Left lobe of liver (tissue), 2 donors: ENCODE measurements around the gene SLC12A9. TPM values are rescaled to one million over a fixed set of nuclear protein-coding genes. Genes with fewer than 3 reads are reported as not detected.
A peak's percentile ranks its signal among the peaks of the same experiment; 100 is the strongest.
"Not testable (repeated sequence)": the region's sequence is repeated elsewhere in the genome, so short reads cannot be mapped to it uniquely, and the experiment has no call there.

ENCODE experiments used
- ATAC-seq: fragments of 200-7000 bp; cut with Tn5 transposase; one replicate; pipeline ENCODE4 v1.9.1; 2020; ENCODE audit warnings: mild to moderate bottlenecking, moderate library complexity
- DNase-seq: peaks from one replicate; pipeline ENCODE4 v3.0.0-alpha.2; 2020; ENCODE audit warnings: low spot score
- total RNA-seq: library from RNA; stranded (reverse); gene quantifications from one replicate; pipeline ENCODE4 v1.2.1, GENCODE V29; 2021
- donor health status: DM: no; HTN: no; CAD: no; lungs with moderate emphysema.
- donor health status: DM: no; HTN: yes; CAD: no.

SLC12A9 gene
- total RNA-seq, 1 donor from 2014 or later, result 10.1 TPM

DNA sequence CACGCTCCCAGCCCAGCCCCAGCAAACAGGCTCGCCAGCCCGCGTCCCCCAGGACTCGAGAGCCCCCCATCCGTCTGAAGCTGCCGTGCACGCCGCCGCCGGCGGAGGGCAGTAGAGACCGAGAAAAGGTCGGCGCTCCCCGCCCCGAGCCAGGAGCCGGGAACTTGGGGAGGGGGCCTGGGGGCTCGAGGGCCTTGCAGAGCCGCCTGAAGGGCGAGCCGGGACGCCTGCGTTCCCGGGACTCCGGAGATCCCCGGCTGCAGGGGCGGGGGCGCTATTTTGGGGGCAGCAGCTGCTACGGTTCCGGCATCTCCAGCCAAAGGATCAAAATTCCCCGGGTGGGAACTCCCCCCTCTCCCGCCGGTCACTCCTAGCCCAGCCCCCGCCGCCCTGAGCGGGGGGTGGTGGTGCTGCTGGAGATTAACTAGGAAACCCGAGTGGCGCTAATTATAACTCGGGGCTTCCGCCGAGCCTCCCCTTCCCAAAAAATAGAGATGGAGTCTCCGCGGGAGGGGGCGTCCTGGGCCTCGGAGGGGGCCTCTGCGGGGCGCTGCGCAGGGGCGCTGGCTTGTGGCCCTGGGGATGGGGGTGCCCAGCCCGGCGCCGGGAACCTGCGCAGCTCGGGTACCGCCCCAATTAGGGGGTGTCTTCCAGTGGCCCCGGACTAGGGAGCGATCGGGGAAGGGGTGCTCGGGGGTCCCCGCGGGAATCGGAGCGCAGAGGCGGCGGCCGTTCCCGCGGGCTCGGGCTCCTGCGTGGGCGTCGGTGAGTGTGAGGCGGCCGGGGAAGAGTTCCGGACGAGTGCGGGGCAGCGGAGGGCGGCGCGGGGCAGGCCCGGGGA is 42.6 kb downstream of the SLC12A9 start:
- ATAC-seq (peak; percentile 34), DNase-seq (no peak)

DNA sequence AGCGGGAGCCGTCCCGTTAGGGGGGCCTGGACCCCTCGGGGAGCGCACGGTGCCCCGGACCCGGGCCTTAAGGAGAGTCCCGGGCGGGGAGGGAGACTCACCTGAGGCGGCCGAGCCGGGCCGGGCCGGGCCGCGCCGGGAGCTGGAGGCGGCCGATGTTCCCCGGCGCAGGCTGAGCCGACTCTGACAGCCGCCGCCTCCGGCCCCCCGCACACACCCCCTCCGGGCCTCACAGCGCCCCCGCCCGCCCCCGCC is 43.1 kb downstream of the SLC12A9 start, which contains the start of gene ACHE:
Gene ACHE, minus strand, starts transcription at position 188 of the 255 bp plus-strand sequence. CDS start 1,656 bp downstream, outside the sequence.
- DNase-seq (no peak), ATAC-seq (peak; percentile 35)

DNA sequence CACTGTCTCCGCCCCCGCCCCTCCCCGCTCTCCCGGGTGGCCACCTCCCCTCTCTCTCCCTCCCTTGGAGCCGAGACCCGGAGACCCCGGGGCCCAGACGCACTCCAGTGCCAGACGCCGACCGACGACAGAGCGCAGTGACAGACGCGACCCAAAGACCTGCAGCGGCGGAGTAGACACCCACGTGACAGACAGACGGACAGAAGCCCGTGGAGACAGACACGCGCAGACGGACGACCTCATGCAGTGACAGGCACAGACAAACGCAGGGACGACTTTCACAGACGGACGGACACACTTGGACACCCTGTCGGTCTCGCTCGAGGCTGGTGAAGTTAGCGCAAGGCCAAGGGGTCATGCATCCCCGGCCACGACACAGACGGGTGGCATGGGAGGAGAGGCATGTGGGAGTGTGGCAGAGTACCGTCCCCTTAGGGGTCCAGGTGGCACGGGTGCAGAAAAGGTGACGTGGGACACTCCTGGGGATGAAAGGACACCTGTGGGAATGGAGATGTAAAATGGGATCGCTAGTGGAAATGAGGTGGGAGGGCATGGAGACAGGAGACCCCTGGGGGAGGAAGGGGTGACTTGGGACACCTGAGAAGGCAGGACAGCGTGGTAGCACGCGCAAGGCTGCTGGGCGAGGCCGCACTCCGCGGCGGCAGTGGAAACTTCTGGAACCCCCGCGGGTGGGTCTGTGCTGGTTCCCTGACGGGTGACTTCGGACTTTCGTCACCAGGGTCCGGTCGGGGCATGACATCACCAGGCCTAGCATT is 43.6 kb downstream of the SLC12A9 start:
- DNase-seq, result peak; percentile 77

DNA sequence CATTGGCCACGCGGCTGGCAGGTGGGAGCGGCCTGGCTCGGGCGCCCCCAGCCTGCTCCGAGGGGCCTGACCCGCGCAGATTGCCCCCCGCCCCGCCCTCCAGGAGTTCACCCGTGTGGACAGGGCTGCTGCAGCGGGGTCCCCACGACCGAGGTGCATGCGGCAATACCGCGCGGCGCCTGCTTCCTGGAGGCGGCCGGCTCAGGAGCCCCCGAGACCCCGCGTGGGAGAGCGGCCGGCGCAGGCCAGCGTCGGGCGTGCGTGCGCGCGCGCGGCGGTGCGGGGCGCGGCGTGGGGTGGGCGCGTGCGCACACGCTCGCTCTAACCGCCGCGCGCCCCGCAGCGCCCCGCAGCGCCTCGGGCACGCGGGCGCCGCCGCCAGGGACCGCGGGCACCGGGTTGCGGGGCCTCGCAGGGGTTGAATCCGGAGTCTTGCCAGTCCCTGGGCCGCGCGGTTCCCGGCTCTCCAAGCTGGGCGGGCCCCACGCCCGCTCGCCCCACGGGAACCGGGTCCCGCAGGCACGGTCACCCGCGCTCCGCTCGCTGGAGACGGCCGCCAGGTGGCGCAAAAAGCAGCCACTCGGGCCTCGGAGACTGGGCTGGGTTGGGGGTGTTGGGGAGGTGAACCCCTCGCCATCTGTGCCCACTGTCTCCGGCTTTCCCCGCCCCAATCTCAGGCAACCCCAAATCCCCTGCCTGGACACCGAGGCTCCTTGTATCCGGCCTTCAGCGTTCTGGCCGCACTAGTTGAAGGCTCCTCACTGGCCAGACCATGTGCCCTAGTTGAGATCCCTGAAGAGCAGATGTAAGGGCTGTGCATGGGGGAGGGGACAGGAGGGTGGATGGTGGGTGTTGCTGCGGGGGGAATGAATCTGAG is 44.5 kb downstream of the SLC12A9 start:
- DNase-seq (no peak), ATAC-seq (peak; percentile 54)

More for the DNA sequence above, 43.6 kb downstream of the SLC12A9 start:
- peak; percentile 37 for ATAC-seq

DNA sequence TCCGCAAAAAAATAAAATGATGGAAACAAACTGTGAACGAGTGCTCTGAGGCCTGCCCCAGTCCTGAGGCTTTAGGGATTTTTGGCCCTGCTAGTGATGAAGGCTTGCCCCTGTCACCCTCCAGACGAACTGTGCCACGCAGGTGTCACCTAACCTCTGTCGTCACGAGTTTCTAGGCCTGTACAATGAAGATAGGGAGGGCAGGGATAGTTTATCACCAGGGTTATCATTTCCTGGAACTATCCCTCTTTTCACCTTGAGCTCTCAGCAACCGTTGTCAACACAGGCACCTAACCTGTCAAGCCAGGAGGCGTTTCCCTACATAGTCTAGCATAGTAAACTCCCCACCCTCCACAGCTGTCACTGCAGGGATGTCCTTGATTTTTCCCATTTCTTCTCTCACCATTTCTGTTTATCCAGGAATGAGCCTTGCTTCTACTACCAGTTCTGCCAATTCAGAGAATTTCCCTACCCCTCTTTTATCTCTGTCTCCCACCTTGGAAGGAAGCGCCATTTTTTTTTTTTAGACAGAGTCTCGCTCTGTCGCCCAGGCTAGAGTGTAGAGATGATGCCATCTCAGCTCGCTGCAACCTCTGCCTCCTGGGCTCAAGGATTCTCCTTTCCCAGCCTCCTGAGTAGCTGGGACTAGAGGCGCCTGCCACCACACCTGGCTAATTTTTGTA is 45.4 kb downstream of the SLC12A9 start:
- ATAC-seq (no peak), DNase-seq (no peak)

DNA sequence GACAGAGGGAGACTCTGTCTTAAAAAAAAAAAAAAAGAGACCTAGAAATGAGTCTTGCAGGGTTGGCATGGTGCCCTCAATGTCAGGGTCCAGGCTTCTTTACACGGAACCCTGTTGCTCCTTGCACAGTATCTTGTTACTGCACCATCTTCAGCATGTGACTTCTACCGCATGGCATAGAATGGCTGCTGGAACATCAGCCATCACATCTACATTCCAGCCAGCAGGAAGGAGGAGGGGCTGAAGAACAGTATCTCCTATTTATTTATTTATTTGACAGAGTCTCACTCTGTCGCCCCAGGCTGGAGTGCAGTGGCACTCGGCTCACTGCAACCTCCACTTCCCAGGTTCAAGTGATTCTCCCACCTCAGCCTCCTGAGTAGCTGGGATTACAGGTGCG is 46.9 kb downstream of the SLC12A9 start:
- ATAC-seq (no peak), DNase-seq (no peak)

DNA sequence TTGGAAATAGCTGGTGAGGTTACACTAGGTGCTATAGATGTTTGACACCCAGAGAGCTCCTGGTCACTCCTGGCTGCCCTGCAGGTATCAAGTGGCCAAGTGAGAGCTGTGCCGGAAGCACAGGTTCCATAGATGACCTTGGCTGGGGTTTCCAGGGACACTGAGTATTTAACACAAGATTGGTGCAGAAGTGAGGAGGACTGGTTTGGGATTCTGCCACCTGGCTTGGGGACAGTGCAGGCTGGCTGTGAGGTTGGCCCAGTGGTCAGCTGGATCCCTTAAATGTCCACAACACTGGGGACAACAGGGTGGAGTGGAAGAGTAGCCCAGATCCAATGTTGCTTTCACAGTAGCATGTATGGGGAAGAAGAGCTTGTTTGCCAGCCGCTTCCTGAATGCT is 48.5 kb downstream of the SLC12A9 start:
- ATAC-seq (peak; percentile 80), DNase-seq (peak; percentile 93)

DNA sequence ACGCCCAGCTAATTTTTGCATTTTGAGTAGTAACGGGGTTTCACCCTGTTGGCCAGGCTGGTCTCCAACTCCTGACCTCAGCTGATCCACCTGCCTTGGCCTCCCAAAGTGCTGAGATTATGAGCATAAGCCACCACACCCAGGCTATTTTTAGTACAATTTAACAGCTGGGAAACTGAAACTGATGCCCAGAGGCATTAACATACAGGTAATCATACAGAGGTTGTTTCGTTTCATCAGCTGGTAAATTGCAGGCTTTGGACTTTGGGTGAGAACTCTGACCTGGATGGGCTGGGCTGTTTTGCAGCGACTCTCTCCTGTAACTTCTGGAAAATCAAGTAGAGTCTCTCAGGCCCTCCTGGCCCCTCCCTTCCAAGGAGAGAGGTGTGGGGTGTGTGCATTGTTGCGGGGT is 49.4 kb downstream of the SLC12A9 start:
- DNase-seq, result peak; percentile 68
- peak; percentile 68 for ATAC-seq

DNA sequence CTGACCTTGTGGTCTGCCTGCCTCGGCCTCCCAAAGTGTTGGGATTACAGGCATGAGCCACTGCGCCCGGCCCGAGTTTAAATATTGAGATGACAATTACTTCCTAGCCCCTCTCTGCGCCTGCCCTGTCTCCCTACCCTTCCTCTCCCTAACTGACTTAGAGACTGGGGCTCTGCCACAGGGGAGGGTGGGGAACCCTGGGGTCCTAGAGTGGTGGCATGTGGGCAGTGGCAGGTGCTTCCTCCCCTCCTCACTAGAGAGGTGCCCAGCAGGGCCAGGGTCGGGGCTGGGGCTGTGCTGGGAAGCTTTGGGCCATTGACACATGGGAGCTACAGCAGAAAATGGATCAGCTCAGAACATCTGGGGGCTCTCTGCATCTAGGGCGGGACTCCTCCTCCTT is 50.1 kb downstream of the SLC12A9 start:
- DNase-seq (no peak), ATAC-seq (no peak)

DNA sequence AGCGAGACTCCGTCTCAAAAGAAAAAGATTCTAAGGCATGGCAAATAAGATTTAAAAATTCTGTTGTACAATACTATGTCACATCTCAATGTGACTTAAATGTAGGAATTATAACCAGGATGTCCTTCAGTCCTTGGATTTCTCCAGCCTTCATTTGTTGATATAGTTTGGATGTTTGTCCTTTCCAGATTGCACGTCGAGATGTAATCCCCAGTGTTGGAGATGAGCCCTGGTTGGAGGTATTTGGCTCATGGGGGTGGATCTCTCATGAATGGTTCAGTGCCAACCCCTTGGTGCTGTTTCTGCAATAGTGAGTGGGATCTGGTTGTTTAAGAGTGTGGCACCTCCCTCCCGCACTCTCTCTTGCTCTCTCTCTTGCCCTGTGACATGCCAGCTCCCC is 56.0 kb downstream of the SLC12A9 start:
- no peak for DNase-seq
- ATAC-seq, result no peak

DNA sequence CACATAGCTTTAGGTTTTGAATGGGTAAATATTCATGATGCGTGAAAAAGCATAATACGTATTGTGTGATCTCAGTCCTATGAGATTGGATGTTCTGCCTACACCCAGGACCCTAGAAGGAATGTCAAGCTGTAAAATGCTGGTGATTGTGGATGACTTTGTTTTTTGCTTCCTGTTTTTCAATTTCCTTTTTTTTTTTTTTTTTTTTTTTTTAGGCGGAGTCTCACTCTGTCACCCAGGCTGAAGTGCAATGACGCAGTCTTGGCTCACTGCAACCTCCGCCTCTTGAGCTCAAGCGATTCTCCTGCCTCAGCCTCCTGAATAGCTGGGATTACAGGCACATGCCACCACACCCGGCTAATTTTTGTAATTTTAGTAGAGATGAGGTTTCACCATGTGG is 57.9 kb downstream of the SLC12A9 start:
- not testable (repeated sequence) for DNase-seq

DNA sequence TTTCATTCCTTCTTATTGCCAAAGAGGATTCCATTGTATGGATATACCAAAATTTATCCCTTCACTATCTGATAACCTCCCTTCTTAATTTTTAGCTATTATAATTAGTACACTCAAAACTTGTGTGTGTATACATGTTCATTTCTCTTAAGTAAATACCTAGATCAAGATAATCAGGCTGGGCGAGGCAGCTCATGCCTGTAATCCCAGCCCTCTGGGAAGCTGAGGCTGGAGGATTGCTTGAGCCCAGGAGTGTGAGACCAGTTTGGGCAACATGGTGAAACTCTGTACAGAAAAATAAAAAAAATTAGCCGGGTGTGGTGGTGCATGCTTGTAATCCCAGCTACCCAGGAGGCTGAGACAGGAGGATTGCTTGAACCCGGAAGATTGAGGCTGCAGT is 59.0 kb downstream of the SLC12A9 start:
- DNase-seq (no peak), ATAC-seq (no peak)

More for the DNA sequence above, 57.9 kb downstream of the SLC12A9 start:
- not testable (repeated sequence) for ATAC-seq

DNA sequence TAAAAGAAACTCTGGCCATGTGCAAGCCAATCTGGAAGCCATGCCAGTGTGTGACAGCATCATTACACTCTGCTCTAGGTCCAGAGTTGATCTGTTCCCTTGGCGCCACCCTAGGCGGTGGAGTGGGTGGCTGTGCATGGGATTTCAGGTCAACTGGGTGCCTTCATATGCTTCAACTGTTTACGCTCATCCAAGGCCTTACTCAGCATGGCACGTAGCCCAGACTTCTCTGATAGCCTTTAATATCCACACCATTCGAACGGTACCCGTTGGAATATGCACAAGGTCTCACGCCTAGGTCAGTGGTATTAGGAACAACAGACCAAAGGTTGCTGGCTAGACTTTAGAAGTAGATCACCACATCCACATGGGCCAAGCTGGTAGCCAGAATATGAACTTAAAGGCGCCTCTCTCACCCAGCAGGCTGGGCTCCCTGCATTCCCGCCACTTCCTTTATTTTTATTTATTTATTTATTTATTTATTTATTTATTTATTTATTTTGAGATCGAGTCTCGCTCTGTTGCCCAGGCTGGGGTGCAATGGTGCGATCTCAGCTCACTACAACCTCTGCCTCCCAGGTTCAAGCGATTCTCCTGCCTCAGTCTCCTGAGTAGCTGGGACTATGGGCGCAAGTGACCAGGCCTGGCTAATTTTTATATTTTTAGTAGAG is 61.8 kb downstream of the SLC12A9 start:
- peak; percentile 98 for DNase-seq

DNA sequence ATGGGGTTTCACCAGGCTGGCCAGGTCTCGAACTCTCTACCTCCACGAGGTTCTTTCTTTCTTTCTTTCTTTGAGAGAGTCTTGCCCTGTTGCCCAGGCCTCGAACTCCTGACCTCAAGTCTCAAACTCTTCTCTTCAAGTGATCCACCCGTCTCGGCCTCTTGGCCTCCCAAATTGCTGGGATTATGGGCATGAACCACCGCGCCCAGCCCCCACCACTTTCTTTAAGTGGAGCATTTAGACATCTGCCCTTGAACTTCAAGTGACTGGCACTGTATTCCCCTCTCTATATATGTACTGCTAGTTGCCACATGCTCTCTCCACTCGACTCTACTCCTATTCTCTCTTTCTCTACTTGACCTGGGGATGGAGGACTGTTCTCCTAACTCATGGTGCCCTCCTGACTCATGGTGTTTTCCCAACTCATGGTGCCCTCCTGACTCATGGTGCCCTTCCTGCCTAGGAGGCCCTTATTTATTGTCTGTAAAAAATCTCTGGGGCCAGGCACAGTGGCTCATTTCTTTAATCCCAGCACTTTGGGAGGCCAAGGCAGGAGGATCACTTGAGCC is 62.5 kb downstream of the SLC12A9 start:
- no peak for DNase-seq
- no peak for ATAC-seq

More for the DNA sequence above, 61.8 kb downstream of the SLC12A9 start:
- ATAC-seq, result peak; percentile 92

Other genes starting within 250 kb of the SLC12A9 start
- gene MOSPD3, start 240.2 kb upstream of the SLC12A9 start, total RNA-seq, result 20.3 TPM
- gene TFR2, start 211.2 kb upstream of the SLC12A9 start, total RNA-seq, result 689 TPM
- gene ACTL6B, start 196.3 kb upstream of the SLC12A9 start, total RNA-seq, result not detected
- 80.9 TPM for gene GNB2, start 179.0 kb upstream of the SLC12A9 start, total RNA-seq
- 21.6 TPM for gene GIGYF1, start 158.5 kb upstream of the SLC12A9 start, total RNA-seq
- gene POP7, start 146.6 kb upstream of the SLC12A9 start, total RNA-seq, result 28.5 TPM
- gene EPO, start 132.2 kb upstream of the SLC12A9 start, total RNA-seq, result 6.4 TPM
- gene ZAN, start 119.1 kb upstream of the SLC12A9 start, total RNA-seq, result 0.03 TPM
- gene EPHB4, start 25.2 kb upstream of the SLC12A9 start, total RNA-seq, result 48.8 TPM
- gene TRIP6, start 14.7 kb downstream of the SLC12A9 start, total RNA-seq, result 24.6 TPM
- gene SRRT, start 22.4 kb downstream of the SLC12A9 start, total RNA-seq, result 53.9 TPM
- gene UFSP1, start 37.0 kb downstream of the SLC12A9 start, total RNA-seq, result 1.8 TPM
- gene ACHE, start 43.2 kb downstream of the SLC12A9 start, total RNA-seq, result 0.48 TPM
- gene MUC3A, start 96.8 kb downstream of the SLC12A9 start, total RNA-seq, result 9.4 TPM
- 0.05 TPM for gene MUC12, start 116.9 kb downstream of the SLC12A9 start, total RNA-seq
- gene MUC17, start 167.4 kb downstream of the SLC12A9 start, total RNA-seq, result not detected
- gene TRIM56, start 232.8 kb downstream of the SLC12A9 start, total RNA-seq, result 23.5 TPM